GM12891 (cell line): ENCODE measurements around the gene ABCA8.

Source experiments
- PAX5 ChIP-seq: IDR thresholded peaks from 2 replicates; pipeline ENCODE4 v1.6.1; 2011; ENCODE audit warnings: low read length, moderate library complexity, mild to moderate bottlenecking; ENCODE audit not compliant: insufficient read depth, severe bottlenecking
- POLR2A ChIP-seq: IDR thresholded peaks from 2 replicates; pipeline ENCODE4 v1.6.1; 2011; ENCODE audit warnings: low read depth, low read length, control low read depth
- POLR2AphosphoS5 ChIP-seq: IDR thresholded peaks from 2 replicates; pipeline ENCODE4 v1.6.1; 2011; ENCODE audit warnings: low read depth, low read length, control low read depth
- SPI1 ChIP-seq: IDR thresholded peaks from 2 replicates; pipeline ENCODE4 v1.6.1; 2011; ENCODE audit warnings: low read depth, low read length, control low read depth
- TAF1 ChIP-seq: IDR thresholded peaks from 2 replicates; pipeline ENCODE4 v1.6.1; 2011; ENCODE audit warnings: low read depth, low read length, control low read depth

GRCh38 chr17:68993112-68993511 lies 37.9 kb upstream of the ABCA8 start:
- no peak for TF ChIP-seq TAF1
- TF ChIP-seq POLR2A: no peak
- TF ChIP-seq POLR2AphosphoS5: no peak
- no peak for TF ChIP-seq SPI1
- TF ChIP-seq PAX5: no peak
